Peyer's patch (tissue), 4 donors: ENCODE data around the gene ANKRD11.
"Not testable (repeated sequence)": the region's sequence is repeated elsewhere in the genome, so short reads cannot be mapped to it uniquely, and the experiment has no call there.

Source experiments
- CTCF ChIP-seq, 6 experiments: fragments of 450-650 bp in 4 of 6; fragments of 200-600 bp in 2 of 6; sonication (generic) in 1 of 6; IDR thresholded peaks; one replicate each; pipeline ENCODE4 v1.5.1; 2017 to 2019; ENCODE audit warnings: antibody characterized with exemption in 6 of 6, mild to moderate bottlenecking in 3 of 6, moderate library complexity in 1 of 6
- POLR2A ChIP-seq, 2 donors: fragments of 450-650 bp; IDR thresholded peaks; one replicate each; pipeline ENCODE4 v1.5.1; 2017; ENCODE audit warnings: antibody characterized with exemption in 2 of 2, mild to moderate bottlenecking in 2 of 2, moderate library complexity in 2 of 2

DNA sequence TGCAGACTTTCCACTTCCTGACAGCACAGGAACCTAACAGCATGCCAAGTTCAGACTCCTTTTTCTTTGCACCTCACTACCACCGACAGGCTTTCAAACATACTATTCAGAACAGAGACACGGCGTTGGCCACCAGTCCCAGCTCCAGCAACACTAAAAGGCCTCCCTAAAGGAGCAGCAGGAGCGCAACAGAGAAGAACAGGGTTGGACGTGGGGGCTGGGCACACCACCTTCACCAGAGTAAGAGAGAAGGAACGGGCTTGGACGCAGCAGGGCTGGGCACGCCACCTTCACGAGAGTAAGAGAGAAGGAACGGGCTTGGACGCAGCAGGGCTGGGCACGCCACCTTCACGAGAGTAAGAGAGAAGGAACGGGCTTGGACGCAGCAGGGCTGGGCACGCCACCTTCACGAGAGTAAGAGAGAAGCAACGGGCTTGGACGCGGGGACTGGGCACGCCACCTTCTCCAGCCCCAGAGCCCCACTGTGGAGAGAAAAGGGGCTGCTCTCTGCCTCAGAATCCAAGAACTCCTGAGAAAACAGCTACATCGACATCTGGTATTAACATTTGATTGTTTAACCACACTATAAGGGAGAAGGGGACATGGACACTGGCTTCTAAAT is 56.9 kb downstream of the ANKRD11 start:
- TF ChIP-seq CTCF, POLR2A (IDR thresholded peaks at IDR 0.05): not testable (repeated sequence)
